ENCODE measurements around the gene KRTAP2-2.
"Not testable (repeated sequence)": the region's sequence is repeated elsewhere in the genome, so short reads cannot be mapped to it uniquely, and the experiment has no call there.

The KRTAP2-2 gene

GRCh38 chr17:41055130-41055529 lies at the start of gene KRTAP2-2:
Gene KRTAP2-2, minus strand, starts transcription at chr17:41055230. Its CDS starts 19 bp downstream, at chr17:41055211.
- not testable (repeated sequence) for DNase-seq

- DNase-seq: peak; percentile 80
These were observed 49.5 kb upstream of the KRTAP2-2 start for GRCh38 chr17:41104386-41105038.

- peak; percentile 54 for DNase-seq
These were observed 48.9 kb upstream of the KRTAP2-2 start for GRCh38 chr17:41103896-41104295.

DNA sequence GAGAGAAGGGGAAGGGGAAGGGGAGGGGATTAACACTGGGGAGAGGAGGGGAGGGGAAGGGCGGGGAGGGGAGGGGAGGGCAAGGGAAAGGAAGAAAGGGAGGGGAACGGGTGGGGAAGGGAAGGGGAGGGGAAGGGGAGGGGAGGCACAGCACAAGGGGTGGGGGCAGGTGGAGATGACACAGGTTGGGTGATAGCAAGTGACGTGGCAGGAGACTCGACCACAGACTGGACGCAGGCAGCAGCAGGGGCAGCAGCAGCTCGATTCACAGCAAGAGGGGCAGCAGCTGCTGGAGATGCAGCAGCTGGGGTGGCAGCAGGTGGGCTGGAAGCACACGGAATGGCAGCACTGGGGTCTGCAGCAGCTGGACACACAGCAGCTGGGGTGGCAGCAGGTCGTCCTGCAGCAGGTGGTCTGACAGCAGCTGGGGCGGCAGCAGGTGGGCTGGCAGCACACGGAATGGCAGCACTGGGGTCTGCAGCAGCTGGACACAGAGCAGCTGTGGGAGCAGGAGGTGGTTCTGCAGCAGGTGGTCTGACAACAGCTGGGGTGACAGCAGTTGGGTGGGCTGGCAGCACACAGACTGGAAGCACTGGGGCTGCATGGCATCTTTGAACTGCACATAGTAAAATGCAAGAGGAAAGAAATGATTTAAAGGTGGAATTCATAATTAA lies 46.7 kb upstream of the KRTAP2-2 start, which contains the start of gene KRTAP4-16:
Gene KRTAP4-16, minus strand, starts transcription at position 624 of the 674 bp plus-strand sequence. Its CDS starts 0 bp downstream, at position 624.
- DNase-seq: no peak

- peak; percentile 98 for DNase-seq
These were observed 44.9 kb upstream of the KRTAP2-2 start for GRCh38 chr17:41099682-41100480.

- DNase-seq: peak; percentile 92
These were observed 43.5 kb upstream of the KRTAP2-2 start for GRCh38 chr17:41098481-41098880.

DNA sequence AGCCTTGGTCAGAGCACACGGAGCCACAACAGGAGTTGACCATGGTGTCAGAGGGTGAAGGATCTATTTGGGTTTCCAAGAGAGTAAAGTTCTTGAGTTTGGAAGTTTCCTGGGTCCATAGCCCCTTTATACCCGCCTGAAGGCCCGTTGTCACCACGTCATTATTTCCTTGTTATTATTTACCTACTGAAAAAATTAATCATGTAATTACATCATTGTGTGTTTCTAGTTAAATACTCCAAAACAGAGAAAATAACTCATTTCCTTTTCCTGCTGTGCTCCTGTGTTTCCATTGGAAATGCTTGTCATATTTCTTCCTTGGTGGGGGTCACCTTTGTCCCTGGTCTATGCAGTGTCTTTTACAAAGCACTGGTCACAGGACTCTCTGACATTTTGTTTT lies 43.0 kb upstream of the KRTAP2-2 start, which contains the start of gene KRTAP4-8:
Gene KRTAP4-8, minus strand, starts transcription at position 101 of the 400 bp plus-strand sequence. Its CDS starts 58 bp downstream, at position 43.
- DNase-seq: no peak

GRCh38 chr17:41096055-41096454 lies 41.0 kb upstream of the KRTAP2-2 start:
- no peak for DNase-seq

- DNase-seq: not testable (repeated sequence)
These were observed 33.8 kb upstream of the KRTAP2-2 start for GRCh38 chr17:41088760-41089352.

- DNase-seq: not testable (repeated sequence)
These were observed 29.2 kb upstream of the KRTAP2-2 start, which contains the start of gene KRTAP4-7 for GRCh38 chr17:41084100-41084856. Gene KRTAP4-7, plus strand, starts transcription at chr17:41084150. Its CDS starts 57 bp downstream, at chr17:41084207.

DNA sequence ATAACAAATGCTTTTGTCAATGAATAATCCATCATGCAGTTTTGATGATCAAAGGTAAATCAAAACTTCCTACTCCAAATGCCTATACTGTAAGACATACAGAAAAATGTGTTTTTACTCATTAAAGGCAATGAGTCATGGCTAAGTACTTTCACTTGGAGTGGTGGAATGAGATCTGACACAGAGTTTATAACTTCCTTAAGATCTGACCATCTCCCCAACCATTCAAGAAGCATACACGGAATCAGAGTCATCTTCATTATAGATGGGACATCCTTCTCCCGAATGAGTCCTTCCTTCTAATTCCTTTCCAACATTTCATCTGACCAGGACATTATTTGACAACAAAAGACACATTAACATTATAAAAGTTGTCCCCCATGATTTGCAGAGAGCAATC lies 28.4 kb upstream of the KRTAP2-2 start:
- peak; percentile 87 for DNase-seq

DNA sequence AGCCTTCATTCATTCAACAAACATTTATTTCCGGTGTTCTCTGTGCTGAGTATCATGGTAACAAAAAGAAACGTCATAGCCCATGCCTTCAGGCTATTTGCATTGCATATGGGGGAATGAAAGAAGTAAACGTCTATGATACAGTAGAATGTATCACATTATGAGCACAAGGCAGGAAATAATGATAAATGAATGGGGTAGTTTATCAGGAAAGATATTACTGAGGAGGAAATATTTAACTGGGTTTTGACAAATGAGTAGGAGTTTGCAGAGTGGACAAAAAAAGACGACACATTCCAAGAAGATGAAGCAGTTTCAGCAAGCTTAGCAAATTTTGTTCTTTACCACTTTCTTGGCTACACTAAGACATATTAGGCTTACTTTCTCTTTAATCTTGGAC lies 27.6 kb upstream of the KRTAP2-2 start:
- peak; percentile 84 for DNase-seq

GRCh38 chr17:41076788-41077187 lies 21.8 kb upstream of the KRTAP2-2 start:
- no peak for DNase-seq

GRCh38 chr17:41073676-41074075 lies 18.6 kb upstream of the KRTAP2-2 start:
- DNase-seq: no peak

GRCh38 chr17:41071606-41072360 lies 16.8 kb upstream of the KRTAP2-2 start:
- no peak for DNase-seq

- DNase-seq: no peak
These were observed 14.0 kb upstream of the KRTAP2-2 start for GRCh38 chr17:41069031-41069430.

- DNase-seq: peak; percentile 71
These were observed 12.3 kb upstream of the KRTAP2-2 start for GRCh38 chr17:41067281-41067680.

DNA sequence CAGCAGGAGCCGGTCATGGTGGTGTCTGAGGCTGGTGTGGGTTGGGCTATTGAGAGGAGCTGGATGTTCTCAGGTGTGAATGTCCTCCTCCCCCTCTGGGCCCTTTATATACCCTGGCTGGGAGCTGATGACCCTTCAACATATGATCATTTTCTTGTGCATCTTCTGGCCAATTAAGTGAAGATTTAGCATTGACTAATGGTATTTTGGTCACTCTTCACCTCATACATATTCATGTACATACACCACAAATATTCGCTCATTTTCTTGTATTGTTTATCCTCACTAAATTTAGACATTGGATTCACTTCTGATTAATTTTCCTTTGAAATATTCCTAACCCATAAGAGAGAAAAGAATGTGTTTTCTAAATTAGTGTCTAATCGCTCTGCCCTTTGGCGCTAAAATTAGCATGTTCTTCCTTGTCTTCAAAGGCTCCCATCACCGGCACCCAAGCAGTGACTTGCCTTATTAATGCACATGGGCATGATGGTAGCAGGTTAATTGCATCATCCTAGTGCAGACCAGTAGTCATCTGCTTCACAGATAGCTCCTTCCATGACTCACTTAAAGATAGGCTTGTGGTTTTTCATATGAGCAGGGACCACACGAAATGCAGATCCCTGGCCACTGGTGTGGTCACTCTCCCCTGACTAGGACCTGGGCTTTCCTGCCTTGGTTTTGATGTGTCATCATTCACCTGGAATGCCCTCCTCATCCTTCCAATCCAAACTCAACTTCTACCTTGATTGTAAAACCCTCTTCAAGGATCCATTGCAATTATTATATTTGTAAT lies 11.0 kb upstream of the KRTAP2-2 start, which contains the start of gene KRTAP2-4:
Gene KRTAP2-4, minus strand, starts transcription at position 51 of the 796 bp plus-strand sequence. Its CDS starts 34 bp downstream, at position 17.
- peak; percentile 96 for DNase-seq

DNA sequence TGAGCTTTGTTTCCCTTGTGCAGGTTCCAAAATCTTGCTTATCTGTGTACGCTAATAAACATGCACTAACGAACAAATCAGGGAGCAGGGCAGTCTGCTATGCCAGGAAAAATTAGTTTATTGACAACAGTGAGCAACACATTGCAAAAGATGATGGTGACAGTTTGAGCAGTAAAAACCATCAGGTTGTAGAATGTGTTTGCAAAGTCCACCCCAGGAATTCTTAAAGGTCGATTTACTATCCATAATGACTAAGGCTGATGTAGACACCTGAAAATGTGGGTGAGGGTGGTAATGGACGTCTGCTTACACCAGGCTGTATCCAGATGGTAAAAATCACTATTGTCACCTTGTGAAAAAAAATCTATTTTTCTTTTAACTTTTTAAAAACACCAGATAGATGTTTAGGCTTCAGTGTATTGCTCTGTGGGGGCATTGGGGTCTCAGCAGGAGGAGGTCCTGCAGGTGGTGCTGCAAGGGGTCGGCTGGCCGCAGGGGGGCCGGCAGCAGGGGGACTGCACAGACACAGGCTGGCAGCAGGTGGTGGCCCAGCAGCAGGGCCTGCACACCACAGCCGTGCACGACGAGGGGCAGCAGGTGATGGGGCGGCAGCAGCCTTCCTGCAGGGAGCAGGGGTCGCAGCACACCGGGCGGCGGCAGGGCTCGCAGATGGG lies 10.1 kb upstream of the KRTAP2-2 start:
- not testable (repeated sequence) for DNase-seq

DNA sequence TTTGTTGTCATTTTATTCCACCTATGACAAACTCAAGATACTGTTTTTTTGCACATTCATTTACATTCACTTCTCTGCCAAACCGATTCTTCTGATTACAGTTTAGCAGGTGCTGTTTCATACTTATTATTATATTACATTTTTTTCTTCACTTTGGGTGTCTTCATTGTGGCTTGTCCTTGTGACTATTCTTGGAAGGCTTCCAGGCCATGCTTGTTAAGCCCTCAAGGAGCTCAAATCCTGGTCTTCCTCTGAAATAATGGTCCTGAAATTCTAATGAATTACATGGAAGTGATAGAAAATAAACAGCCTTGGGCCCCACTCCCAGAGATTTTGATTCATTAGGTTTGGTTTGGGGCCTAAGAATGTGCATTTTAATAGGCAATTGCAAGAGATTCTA lies 9.3 kb upstream of the KRTAP2-2 start:
- no peak for DNase-seq
